Measurements from ENCODE around the gene CTBP2. TPM values are rescaled to one million over a fixed set of nuclear protein-coding genes. Genes with fewer than 3 reads are reported as not detected.

CTBP2 gene
- total RNA-seq, 3 donors from 2014 or later (not counting 1 experiment from before 2014, with no cell fraction given) = 120 to 179 (median 124) TPM

DNA sequence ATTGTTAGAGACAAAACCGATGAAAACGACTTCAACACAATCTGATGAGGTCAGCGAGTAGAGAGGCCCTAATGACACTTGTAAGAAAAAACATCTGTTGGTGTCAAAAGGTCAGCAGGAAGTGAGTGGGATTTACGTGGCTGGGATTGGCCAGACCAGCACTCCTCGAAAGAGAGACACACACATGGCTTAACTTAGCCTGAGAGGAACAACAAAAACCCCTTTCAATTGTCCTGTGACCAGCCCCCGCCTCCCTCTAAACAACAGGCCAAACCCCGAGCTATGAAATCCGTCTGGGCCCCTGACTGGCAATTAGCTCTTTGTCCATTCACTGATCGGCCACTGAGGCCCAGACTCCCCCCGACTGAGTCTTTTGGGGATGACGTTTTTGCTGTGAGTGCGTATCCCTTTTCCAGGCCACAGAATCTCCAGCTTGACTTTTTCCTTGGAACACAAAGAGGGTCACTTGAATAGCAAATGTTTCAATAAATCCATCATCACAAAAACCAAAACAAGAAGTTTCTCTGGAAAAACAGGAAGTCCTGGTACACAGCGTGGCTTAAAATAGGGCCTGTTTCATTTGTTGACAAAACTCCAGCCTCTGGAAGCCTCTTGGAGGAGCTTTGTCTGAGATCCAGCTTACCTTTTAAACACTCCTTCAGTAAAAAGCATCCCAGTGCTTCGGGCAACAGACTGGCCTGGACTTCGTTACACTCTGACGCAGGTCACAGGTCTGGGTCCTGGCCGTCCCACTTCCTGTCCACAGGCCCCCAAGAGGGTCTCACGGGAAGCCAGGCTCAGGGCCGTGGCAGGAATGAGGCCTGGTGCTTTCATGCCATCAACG, 103.0 kb downstream of the CTBP2 start:
- peaks cover 86 to 91% of the 10 kb centered on the region in 2 donors for H3K4me1 Mint-ChIP-seq
- peaks cover 71% of the 10 kb centered on the region for H3K4me1 ChIP-seq (ENCODE audit: control insufficient read depth, insufficient read depth, low read length)
- H3K36me3 Mint-ChIP-seq = no peaks in the 10 kb centered on the region
- TF ChIP-seq, protein P1, sequence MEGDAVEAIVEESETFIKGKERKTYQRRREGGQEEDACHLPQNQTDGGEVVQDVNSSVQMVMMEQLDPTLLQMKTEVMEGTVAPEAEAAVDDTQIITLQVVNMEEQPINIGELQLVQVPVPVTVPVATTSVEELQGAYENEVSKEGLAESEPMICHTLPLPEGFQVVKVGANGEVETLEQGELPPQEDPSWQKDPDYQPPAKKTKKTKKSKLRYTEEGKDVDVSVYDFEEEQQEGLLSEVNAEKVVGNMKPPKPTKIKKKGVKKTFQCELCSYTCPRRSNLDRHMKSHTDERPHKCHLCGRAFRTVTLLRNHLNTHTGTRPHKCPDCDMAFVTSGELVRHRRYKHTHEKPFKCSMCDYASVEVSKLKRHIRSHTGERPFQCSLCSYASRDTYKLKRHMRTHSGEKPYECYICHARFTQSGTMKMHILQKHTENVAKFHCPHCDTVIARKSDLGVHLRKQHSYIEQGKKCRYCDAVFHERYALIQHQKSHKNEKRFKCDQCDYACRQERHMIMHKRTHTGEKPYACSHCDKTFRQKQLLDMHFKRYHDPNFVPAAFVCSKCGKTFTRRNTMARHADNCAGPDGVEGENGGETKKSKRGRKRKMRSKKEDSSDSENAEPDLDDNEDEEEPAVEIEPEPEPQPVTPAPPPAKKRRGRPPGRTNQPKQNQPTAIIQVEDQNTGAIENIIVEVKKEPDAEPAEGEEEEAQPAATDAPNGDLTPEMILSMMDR (IDR thresholded peaks at IDR 0.05) = no peak
- peak overlapping the region; percentile 21 for H3K4me3 Mint-ChIP-seq
- no peak for DNase-seq
- 28% methylated on average over 20 of the region's 20 CpGs for WGBS (ENCODE audit: insufficient coverage)
- no peaks in the 10 kb centered on the region for H3K27me3 Mint-ChIP-seq (ENCODE audit: low read depth in 2 of 2)
- no peaks in the 10 kb centered on the region for H3K27me3 ChIP-seq (ENCODE audit: control insufficient read depth, insufficient read depth, low read length)
- H3K4me3 ChIP-seq (ENCODE audit: low read length) = no peak overlapping the region
- peak overlapping the region; percentile 5 for H3K27ac ChIP-seq (ENCODE audit: low read length)
- peak; percentile 61 to 75 (median 70) for ATAC-seq
- peak overlapping the region; percentile 89 to 91 for H3K27ac Mint-ChIP-seq
- no peaks in the 10 kb centered on the region for H3K9me3 ChIP-seq (ENCODE audit: control insufficient read depth, insufficient read depth, low read length)
- intact Hi-C loops (cut with micrococcal nuclease) = no loop called here
- H3K36me3 ChIP-seq (ENCODE audit: control insufficient read depth, insufficient read depth, low read length) = no peaks in the 10 kb centered on the region
- no peaks in the 10 kb centered on the region for H3K9me3 Mint-ChIP-seq

GRCh38 chr10:125056161-125057132, 103.9 kb downstream of the CTBP2 start:
- H3K36me3 Mint-ChIP-seq = no peaks in the 10 kb centered on the region
- ATAC-seq = no peak
- Histone ChIP-seq H3K36me3 (ENCODE audit: control insufficient read depth, insufficient read depth, low read length) (no peaks in the 10 kb centered on the region), H3K9me3 (ENCODE audit: control insufficient read depth, insufficient read depth, low read length) (no peaks in the 10 kb centered on the region), H3K4me3 (ENCODE audit: low read length) (no peak overlapping the region), H3K27me3 (ENCODE audit: control insufficient read depth, insufficient read depth, low read length) (no peaks in the 10 kb centered on the region), H3K27ac (ENCODE audit: low read length) (no peak overlapping the region), H3K4me1 (ENCODE audit: control insufficient read depth, insufficient read depth, low read length) (peaks cover 61% of the 10 kb centered on the region)
- no peak for DNase-seq
- WGBS (ENCODE audit: insufficient coverage) = 91% methylated on average over 21 of the region's 21 CpGs
- H3K4me1 Mint-ChIP-seq = peaks cover 86 to 90% of the 10 kb centered on the region in 2 donors
- TF ChIP-seq, protein P1 (IDR thresholded peaks at IDR 0.05) = no peak
- peak overlapping the region; percentile 89 to 91 for H3K27ac Mint-ChIP-seq
- no peaks in the 10 kb centered on the region for H3K27me3 Mint-ChIP-seq (ENCODE audit: low read depth in 2 of 2)
- H3K4me3 Mint-ChIP-seq = peak overlapping the region; percentile 21
- intact Hi-C loops (cut with micrococcal nuclease) = no loop called here
- H3K9me3 Mint-ChIP-seq = no peaks in the 10 kb centered on the region

- H3K9me3 Mint-ChIP-seq = no peaks in the 10 kb centered on the region
- H3K36me3 Mint-ChIP-seq = no peaks in the 10 kb centered on the region
- H3K36me3 ChIP-seq (ENCODE audit: control insufficient read depth, insufficient read depth, low read length) = no peaks in the 10 kb centered on the region
- DNase-seq (no peak), ATAC-seq (no peak)
- H3K9me3 ChIP-seq (ENCODE audit: control insufficient read depth, insufficient read depth, low read length) = no peaks in the 10 kb centered on the region
- H3K27me3 ChIP-seq (ENCODE audit: control insufficient read depth, insufficient read depth, low read length) = no peaks in the 10 kb centered on the region
- no peaks in the 10 kb centered on the region for H3K27me3 Mint-ChIP-seq (ENCODE audit: low read depth in 2 of 2)
- no peak overlapping the region for H3K4me3 ChIP-seq (ENCODE audit: low read length)
- peak overlapping the region; percentile 85 to 88 for H3K27ac Mint-ChIP-seq
- TF ChIP-seq, protein P1 (IDR thresholded peaks at IDR 0.05) = no peak
- no peak overlapping the region for H3K27ac ChIP-seq (ENCODE audit: low read length)
- H3K4me3 Mint-ChIP-seq = peak overlapping the region; percentile 32
- peaks cover 51% of the 10 kb centered on the region for H3K4me1 ChIP-seq (ENCODE audit: control insufficient read depth, insufficient read depth, low read length)
- H3K4me1 Mint-ChIP-seq = peaks cover 82 to 87% of the 10 kb centered on the region in 2 donors
- intact Hi-C loops (cut with micrococcal nuclease) = no loop called here
- WGBS (ENCODE audit: insufficient coverage) = 79% methylated on average over 5 of the region's 5 CpGs
Measured at GRCh38 chr10:125055446-125055845, 104.9 kb downstream of the CTBP2 start.

Measured in natural killer cell (primary cell).